Fibroblast of lung (primary cell): ENCODE results near the gene HAAO. TPM values are rescaled to one million over a fixed set of nuclear protein-coding genes. Genes with fewer than 3 reads are reported as not detected.
A peak's percentile ranks its signal among the peaks of the same experiment; 100 is the strongest.

ENCODE experiments used
- DNase-seq, 2 donors: peaks; one replicate each; pipeline versions ENCODE4 v3.0.0 to v3.0.0-alpha.2; 2010; ENCODE audit warnings: low read depth in 2 of 2
- H2AFZ ChIP-seq: 2 replicates; pipeline ENCODE4 v1.5.1; 2012; ENCODE audit warnings: low read length, control low read depth, inconsistent platforms
- H3K27ac ChIP-seq: 2 replicates; pipeline ENCODE4 v1.5.1; 2011; ENCODE audit warnings: low read length, control low read depth; ENCODE audit not compliant: insufficient read depth
- H3K27me3 ChIP-seq: 2 replicates; pipeline ENCODE4 v1.5.1; 2011; ENCODE audit warnings: mild to moderate bottlenecking, low read length; ENCODE audit not compliant: control insufficient read depth, insufficient read depth
- H3K36me3 ChIP-seq: 2 replicates; pipeline ENCODE4 v1.5.1; 2011; ENCODE audit warnings: low read length; ENCODE audit not compliant: control insufficient read depth, insufficient read depth
- H3K4me1 ChIP-seq: 2 replicates; pipeline ENCODE4 v1.5.1; 2011; ENCODE audit warnings: low read length; ENCODE audit not compliant: control insufficient read depth, insufficient read depth; ENCODE audit errors: extremely low read depth
- H3K4me2 ChIP-seq: 2 replicates; pipeline ENCODE4 v1.5.1; 2011; ENCODE audit warnings: low read length, control low read depth; ENCODE audit not compliant: insufficient read depth; ENCODE audit errors: extremely low read depth
- H3K4me3 ChIP-seq, 4 experiments: fragments of 200-600 bp in 1 of 4; sonication (generic) in 1 of 4; replicated peaks in 1 of 4; 2 replicates each; pipeline ENCODE4 v1.5.1; 2011 to 2016; ENCODE audit warnings: low read length in 4 of 4, low read depth in 3 of 4, mild to moderate bottlenecking in 3 of 4, control low read depth in 2 of 4, inconsistent platforms in 1 of 4, mixed read lengths in 1 of 4; ENCODE audit not compliant: insufficient read depth in 1 of 4; ENCODE audit errors: control extremely low read depth in 1 of 4
- H3K79me2 ChIP-seq: 2 replicates; pipeline ENCODE4 v1.5.1; 2012; ENCODE audit warnings: mild to moderate bottlenecking, low read length, inconsistent platforms; ENCODE audit not compliant: control insufficient read depth, insufficient read depth
- H3K9ac ChIP-seq: 2 replicates; pipeline ENCODE4 v1.5.1; 2011; ENCODE audit warnings: mild to moderate bottlenecking, low read length, control low read depth; ENCODE audit not compliant: insufficient read depth
- H3K9me3 ChIP-seq: 2 replicates; pipeline ENCODE4 v1.5.1; 2012; ENCODE audit warnings: low read depth, low read length; ENCODE audit not compliant: control insufficient read depth, insufficient read depth
- H4K20me1 ChIP-seq: 2 replicates; pipeline ENCODE4 v1.5.1; 2011; ENCODE audit warnings: low read length; ENCODE audit not compliant: control insufficient read depth, insufficient read depth; ENCODE audit errors: extremely low read depth
- EZH2 ChIP-seq: IDR thresholded peaks from 2 replicates; pipeline ENCODE4 v1.5.1; 2012; ENCODE audit warnings: low read length, control low read depth, mild to moderate bottlenecking; ENCODE audit errors: missing control alignments
- polyA plus RNA-seq, 2 donors: library from polyadenylated mRNA; depleted of rRNA in 1 of 2; stranded (reverse) in 1 of 2; unstranded in 1 of 2; fragments of >200 nt; gene quantifications; 2 replicates each; pipeline ENCODE4 v1.2.1, GENCODE V29; 2011 to 2012; ENCODE audit warnings: missing spikeins in 1 of 2
- total RNA-seq: library from RNA; depleted of rRNA; stranded (reverse); fragments of >200 nt; gene quantifications from 2 replicates; pipeline ENCODE4 v1.2.1, GENCODE V29; 2014
- TF ChIP-seq, protein P1 (sequence below), 2 donors: IDR thresholded peaks in 1 of 2; conservative IDR thresholded peaks in 1 of 2; 1 replicate in 1 of 2; 2 replicates in 1 of 2; pipeline ENCODE4 v1.5.1; 2011 to 2012; ENCODE audit warnings: low read length in 2 of 2, control low read depth in 1 of 2, inconsistent platforms in 1 of 2, low read depth in 1 of 2, mild to moderate bottlenecking in 1 of 2

HAAO gene
- total and polyA plus RNA-seq, 2 donors (not counting 1 experiment from before 2014, with no cell fraction given) = 0.58 to 4.1 TPM

DNA sequence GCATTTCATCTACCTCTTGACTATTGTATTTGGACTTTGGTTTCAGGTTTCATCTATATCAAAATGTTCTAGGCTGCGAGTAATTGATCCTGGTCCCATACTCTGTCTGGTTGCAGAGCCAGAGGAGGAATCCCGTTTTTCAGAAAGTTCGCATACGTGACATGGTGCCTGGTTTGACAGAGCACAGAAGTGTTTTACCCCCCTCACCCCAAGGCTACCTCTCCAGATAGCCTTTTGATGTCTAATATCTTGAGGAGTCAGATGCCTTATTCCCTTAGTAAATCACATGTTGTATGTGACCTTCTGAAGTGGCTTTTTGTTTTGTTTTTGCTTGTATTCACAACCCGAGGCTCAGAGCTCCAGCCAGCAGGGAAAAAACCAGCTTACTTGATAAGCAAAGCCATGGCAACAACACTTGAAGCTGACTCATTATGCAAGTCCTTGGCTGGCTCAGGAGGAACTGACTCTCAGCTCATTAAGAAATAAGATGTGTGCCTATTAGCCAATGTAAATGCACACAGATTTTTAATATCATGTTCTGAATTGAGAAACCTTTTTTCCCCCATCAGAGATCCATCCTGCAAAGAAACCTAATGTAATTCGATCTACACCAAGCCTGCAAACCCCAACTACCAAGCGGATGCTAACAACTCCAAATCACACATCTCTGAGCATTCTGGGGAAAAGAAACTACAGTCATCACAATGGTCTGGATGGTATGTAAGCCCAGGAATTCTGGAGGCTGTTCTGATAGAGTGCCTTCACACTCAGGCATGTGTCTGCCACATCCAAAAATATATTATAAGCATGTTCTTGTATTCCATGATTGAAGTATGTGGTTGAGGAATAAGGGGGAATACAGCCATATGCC lies 69.8 kb downstream of the HAAO start:
- H3K36me3 ChIP-seq = no peaks in the 10 kb centered on the region
- H3K79me2 ChIP-seq = no peaks in the 10 kb centered on the region
- H4K20me1 ChIP-seq = no peaks in the 10 kb centered on the region
- no peaks in the 10 kb centered on the region for H3K27me3 ChIP-seq
- no peak overlapping the region for H3K27ac ChIP-seq
- no peak overlapping the region for H3K4me3 ChIP-seq
- no peak overlapping the region for H3K4me2 ChIP-seq
- H3K9me3 ChIP-seq = no peaks in the 10 kb centered on the region
- TF ChIP-seq, protein P1, sequence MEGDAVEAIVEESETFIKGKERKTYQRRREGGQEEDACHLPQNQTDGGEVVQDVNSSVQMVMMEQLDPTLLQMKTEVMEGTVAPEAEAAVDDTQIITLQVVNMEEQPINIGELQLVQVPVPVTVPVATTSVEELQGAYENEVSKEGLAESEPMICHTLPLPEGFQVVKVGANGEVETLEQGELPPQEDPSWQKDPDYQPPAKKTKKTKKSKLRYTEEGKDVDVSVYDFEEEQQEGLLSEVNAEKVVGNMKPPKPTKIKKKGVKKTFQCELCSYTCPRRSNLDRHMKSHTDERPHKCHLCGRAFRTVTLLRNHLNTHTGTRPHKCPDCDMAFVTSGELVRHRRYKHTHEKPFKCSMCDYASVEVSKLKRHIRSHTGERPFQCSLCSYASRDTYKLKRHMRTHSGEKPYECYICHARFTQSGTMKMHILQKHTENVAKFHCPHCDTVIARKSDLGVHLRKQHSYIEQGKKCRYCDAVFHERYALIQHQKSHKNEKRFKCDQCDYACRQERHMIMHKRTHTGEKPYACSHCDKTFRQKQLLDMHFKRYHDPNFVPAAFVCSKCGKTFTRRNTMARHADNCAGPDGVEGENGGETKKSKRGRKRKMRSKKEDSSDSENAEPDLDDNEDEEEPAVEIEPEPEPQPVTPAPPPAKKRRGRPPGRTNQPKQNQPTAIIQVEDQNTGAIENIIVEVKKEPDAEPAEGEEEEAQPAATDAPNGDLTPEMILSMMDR (conservative IDR thresholded peaks at IDR 0.05 in 1 of 2, IDR thresholded peaks at IDR 0.05 in 1 of 2; ENCODE audit: low read depth in 1 of 2, low read length in 2 of 2) = no peak
- TF ChIP-seq EZH2 = no peak
- H2AFZ ChIP-seq = peak overlapping the region; percentile 27
- no peaks in the 10 kb centered on the region for H3K4me1 ChIP-seq
- peak; percentile 88 to 95 for DNase-seq
- H3K9ac ChIP-seq = no peak overlapping the region

DNA sequence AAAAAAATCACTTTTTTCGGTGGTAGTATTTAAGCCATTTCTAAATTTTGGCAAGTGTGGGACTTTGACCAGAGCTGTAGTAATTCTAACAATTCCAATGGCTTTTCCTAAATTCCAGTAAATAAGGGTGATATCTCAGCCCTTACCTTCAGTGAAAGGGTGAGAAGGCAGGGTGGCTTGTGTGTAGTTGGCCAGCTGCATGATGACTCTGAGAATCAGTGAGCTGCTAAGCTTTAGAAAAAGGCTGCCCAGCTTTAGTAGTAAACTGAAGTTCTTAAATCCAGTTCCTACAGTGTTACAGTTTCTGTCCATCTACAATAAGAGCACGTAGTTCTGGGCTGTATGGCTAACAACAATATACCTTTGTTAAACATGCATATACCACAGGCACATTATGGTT lies 70.5 kb downstream of the HAAO start:
- H4K20me1 ChIP-seq = no peaks in the 10 kb centered on the region
- H3K4me3 ChIP-seq = no peak overlapping the region
- H3K4me2 ChIP-seq = no peak overlapping the region
- no peak overlapping the region for H3K9ac ChIP-seq
- no peaks in the 10 kb centered on the region for H3K27me3 ChIP-seq
- H3K4me1 ChIP-seq = no peaks in the 10 kb centered on the region
- no peak overlapping the region for H3K27ac ChIP-seq
- DNase-seq = no peak
- H3K79me2 ChIP-seq = no peaks in the 10 kb centered on the region
- TF ChIP-seq, protein P1 (conservative IDR thresholded peaks at IDR 0.05 in 1 of 2, IDR thresholded peaks at IDR 0.05 in 1 of 2; ENCODE audit: low read depth in 1 of 2, low read length in 2 of 2) = no peak
- no peak for TF ChIP-seq EZH2
- H2AFZ ChIP-seq = no peak overlapping the region
- no peaks in the 10 kb centered on the region for H3K36me3 ChIP-seq
- no peaks in the 10 kb centered on the region for H3K9me3 ChIP-seq

Other genes with a start within 250 kb of the HAAO start
- 27.2 and 31.0 TPM in 2 replicates for gene MTA3, start 224.0 kb downstream of the HAAO start, total RNA-seq
- gene MTA3, start 224.0 kb downstream of the HAAO start, polyA plus RNA-seq = 39.3 and 47.7 TPM in 2 replicates
- gene OXER1, start 28.4 kb downstream of the HAAO start, total RNA-seq = 0.17 and 0.26 TPM in 2 replicates
- 0.03 TPM in 1 of 2 replicates, not detected in the other for gene OXER1, start 28.4 kb downstream of the HAAO start, polyA plus RNA-seq